Choroid plexus epithelial cell (primary cell): ENCODE measurements around the gene PRSS23.
A peak's percentile ranks its signal among the peaks of the same experiment; 100 is the strongest.

Experiments used
- DNase-seq: peaks from one replicate; pipeline ENCODE4 v3.0.0-alpha.2; 2010; ENCODE audit warnings: low read depth
- H3K4me3 ChIP-seq: 2 replicates; pipeline ENCODE4 v1.5.1; 2011; ENCODE audit warnings: low read depth, mild to moderate bottlenecking, control low read depth, low read length, moderate library complexity
- CTCF ChIP-seq: conservative IDR thresholded peaks from 2 replicates; pipeline ENCODE4 v1.5.1; 2011; ENCODE audit warnings: low read depth, mild to moderate bottlenecking, control low read depth, inconsistent platforms, low read length, moderate library complexity

Gene PRSS23

DNA sequence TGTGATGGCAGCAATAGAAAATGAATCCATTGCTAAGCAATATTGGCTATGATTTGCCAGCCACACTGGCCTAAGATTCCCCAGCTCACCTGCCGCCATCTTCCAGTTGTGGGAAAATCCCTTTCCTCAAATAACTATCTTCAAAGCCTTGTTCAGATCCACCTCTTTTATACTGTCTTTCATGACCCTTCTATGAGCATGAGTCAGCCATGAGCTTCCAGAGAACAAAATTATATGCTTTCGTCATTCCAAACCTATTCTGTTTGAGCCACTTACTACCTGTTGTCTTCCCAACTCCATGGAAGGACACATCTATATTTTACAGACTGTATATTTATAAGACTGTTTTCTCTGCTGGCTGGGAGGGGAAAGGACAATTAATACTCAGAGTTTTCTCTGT is 25.0 kb upstream of the PRSS23 start:
- DNase-seq: no peak
- no peak for TF ChIP-seq CTCF
- H3K4me3 ChIP-seq: no peak overlapping the region

DNA sequence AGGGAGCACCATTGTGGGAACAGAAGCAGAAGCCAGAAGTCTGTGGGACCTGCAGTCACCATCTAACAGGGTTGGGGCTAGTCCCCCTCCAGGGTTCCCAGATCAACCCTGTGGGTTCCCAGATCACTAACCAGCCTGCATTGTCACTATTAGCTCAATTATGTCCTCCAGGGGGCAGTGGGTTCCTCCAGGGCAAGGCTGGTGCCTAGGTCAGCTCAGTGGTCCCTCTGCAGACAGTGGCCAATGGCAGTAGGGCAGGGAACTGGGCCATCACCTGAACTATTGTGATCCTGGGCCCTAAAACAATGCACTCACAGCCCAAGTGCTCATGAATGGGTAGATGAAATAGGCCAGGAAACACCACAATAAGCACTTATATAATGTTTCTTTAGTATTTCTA is 18.8 kb upstream of the PRSS23 start:
- H3K4me3 ChIP-seq: no peak overlapping the region
- TF ChIP-seq CTCF: no peak
- no peak for DNase-seq

DNA sequence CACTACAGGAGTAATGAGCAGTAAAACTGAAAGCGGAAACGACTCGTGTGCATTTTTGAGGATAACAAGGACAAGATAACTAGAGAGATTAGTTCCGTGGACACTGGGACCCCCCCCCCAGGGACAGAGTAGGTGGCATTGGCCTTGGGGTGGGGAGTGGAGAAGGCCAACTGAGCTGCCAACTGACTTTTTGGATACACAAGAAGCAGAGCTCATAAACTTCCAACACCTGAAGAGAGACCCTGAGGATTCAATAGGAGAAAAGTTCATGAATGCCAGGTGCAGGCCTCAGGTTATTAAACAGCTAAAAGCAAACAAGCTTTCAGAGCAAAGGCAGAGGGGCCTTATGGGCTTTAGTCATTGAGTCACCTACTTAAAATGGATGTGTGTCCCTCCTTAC is 17.6 kb upstream of the PRSS23 start:
- no peak for DNase-seq
- TF ChIP-seq CTCF: no peak
- H3K4me3 ChIP-seq: no peak overlapping the region

DNA sequence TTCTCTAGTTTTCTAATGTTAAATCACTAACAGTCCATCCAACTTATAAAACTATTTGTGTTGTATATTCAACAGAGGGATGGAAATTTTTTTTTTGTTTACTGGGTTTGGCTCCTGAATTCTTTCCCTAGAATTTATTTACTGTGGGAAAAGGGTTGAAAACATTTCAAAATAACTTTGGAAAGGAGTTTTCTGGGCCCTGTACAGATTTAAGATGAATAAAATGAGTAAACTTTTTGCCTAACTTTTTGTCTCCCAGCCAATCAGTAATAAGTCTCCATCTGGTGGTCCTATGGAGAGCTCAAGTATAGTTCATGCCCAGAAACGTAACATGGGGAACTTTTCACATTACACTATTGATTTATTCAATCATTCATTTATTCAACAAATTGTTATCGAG is 16.7 kb upstream of the PRSS23 start:
- no peak for DNase-seq
- H3K4me3 ChIP-seq: no peak overlapping the region
- TF ChIP-seq CTCF: no peak

DNA sequence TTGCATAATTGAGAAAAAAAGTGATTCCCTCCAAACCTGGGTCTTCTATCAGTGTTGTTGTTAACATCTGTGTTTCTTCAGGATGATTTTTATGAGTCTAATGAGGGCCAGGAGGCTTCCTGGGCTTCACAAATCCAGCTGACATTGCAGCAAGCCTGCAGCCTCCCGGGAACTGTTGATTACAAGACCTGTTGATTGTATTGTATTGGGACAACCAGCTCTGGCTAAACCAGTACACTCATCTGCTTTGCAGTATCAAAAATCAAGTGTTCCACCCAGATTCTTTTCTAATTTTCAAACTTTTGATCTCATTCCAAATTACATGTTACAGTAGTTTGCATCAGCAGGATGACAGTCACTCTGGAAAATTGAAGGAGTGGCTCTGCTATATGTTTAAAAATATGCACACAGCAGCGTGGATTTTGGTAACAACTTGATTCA is 16.1 kb upstream of the PRSS23 start:
- H3K4me3 ChIP-seq: no peak overlapping the region
- DNase-seq: peak; percentile 28
- TF ChIP-seq CTCF: no peak

- DNase-seq: no peak
- no peak for TF ChIP-seq CTCF
- H3K4me3 ChIP-seq: no peak overlapping the region
These were observed 14.8 kb upstream of the PRSS23 start for GRCh38 chr11:86785576-86785975.

DNA sequence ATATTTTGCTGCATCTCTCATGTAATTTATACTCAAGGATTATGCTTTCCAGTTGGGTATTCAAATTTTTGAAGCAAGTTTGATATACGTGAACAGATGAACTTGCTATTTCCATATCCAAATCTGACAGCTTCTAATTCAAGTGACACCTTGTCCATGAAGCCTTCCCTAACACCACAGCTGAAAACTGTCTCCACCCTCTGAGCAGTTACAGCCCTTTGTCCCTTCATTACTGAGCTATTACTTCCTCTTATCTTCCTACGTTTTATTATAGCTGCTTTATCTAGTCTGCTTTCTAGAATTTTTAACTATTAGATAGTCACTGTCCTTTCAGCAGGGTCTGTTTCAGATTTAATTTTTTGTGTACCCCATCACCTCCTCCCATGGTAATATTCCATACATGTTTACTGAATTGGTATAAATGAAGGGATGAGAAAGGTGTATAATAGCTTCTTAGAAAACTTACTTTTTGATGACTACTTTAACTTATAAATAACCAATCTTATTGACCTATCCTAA is 13.3 kb upstream of the PRSS23 start:
- H3K4me3 ChIP-seq: no peak overlapping the region
- DNase-seq: no peak
- no peak for TF ChIP-seq CTCF
